HepG2 (cell line): ENCODE measurements around the gene VAMP2. TPM values are rescaled to one million over a fixed set of nuclear protein-coding genes. Genes with fewer than 3 reads are reported as not detected.

Source experiments
- CEBPZ ChIP-seq: IDR thresholded peaks from 2 replicates; pipeline ENCODE4 v1.6.1; 2012; ENCODE audit warnings: low read length, improper control_type of control experiment
- GATAD1 ChIP-seq: IDR thresholded peaks from 2 replicates; pipeline ENCODE4 v1.6.1; 2016; ENCODE audit warnings: missing genetic modification reagents, missing compliant biosample characterization
- GZF1 ChIP-seq: sonication (generic); formaldehyde crosslinking; IDR thresholded peaks from 2 replicates; pipeline ENCODE4 v1.5.1; 2020; ENCODE audit warnings: mild to moderate bottlenecking, missing genetic modification reagents
- HBP1 ChIP-seq: IDR thresholded peaks from 2 replicates; pipeline ENCODE4 v1.6.1; 2016; ENCODE audit warnings: low read depth, control low read depth
- HCFC1 ChIP-seq: fragments of 150-350 bp; IDR thresholded peaks from 2 replicates; pipeline ENCODE4 v1.6.1; 2014; ENCODE audit warnings: low read depth, low read length
- HOXA3 ChIP-seq: sonication (generic); formaldehyde crosslinking; IDR thresholded peaks from 2 replicates; pipeline ENCODE4 v1.5.0; 2020; ENCODE audit warnings: missing genetic modification reagents
- MAFF ChIP-seq: IDR thresholded peaks from 2 replicates; pipeline ENCODE4 v1.6.1; 2011; ENCODE audit warnings: low read depth, low read length, improper control_type of control experiment
- MYC ChIP-seq: sonication (generic); formaldehyde crosslinking; IDR thresholded peaks from 2 replicates; pipeline ENCODE4 v1.9.0; 2021; ENCODE audit warnings: missing genetic modification reagents, borderline replicate concordance
- MYNN ChIP-seq: sonication (generic); formaldehyde crosslinking; IDR thresholded peaks from 2 replicates; pipeline ENCODE4 v1.4.0; 2020; ENCODE audit warnings: mild to moderate bottlenecking, low read depth, missing genetic modification reagents
- PCBP2 ChIP-seq: fragments of 200-400 bp; formaldehyde crosslinking; optimal IDR thresholded peaks from 2 replicates; pipeline ENCODE3; 2018; ENCODE audit warnings: low read length, low read depth; ENCODE audit not compliant: poor library complexity, severe bottlenecking
- PHF8 ChIP-seq: sonication (generic); formaldehyde crosslinking; IDR thresholded peaks from 2 replicates; pipeline ENCODE4 v1.5.0; 2020; ENCODE audit warnings: missing genetic modification reagents
- SNAPC2 ChIP-seq: sonication (generic); formaldehyde crosslinking; IDR thresholded peaks from 2 replicates; pipeline ENCODE4 v1.8.1; 2022; ENCODE audit warnings: mild to moderate bottlenecking, missing genetic modification reagents
- SOX6 ChIP-seq, 2 experiments: fragments of 450-650 bp in 1 of 2; sonication (generic) in 1 of 2; formaldehyde crosslinking in 1 of 2; IDR thresholded peaks; 2 replicates each; pipeline versions ENCODE4 v1.4.0 to v1.6.1; 2017 to 2020; ENCODE audit warnings: antibody characterized with exemption in 1 of 2, mild to moderate bottlenecking in 1 of 2, missing genetic modification reagents in 1 of 2
- THYN1 ChIP-seq: sonication (generic); formaldehyde crosslinking; IDR thresholded peaks from 2 replicates; pipeline ENCODE4 v1.8.1; 2023; ENCODE audit warnings: low read depth, mild to moderate bottlenecking, moderate library complexity, missing genetic modification reagents, borderline replicate concordance
- ZBED4 ChIP-seq: sonication (generic); formaldehyde crosslinking; IDR thresholded peaks from 2 replicates; pipeline ENCODE4 v1.4.0; 2020; ENCODE audit warnings: missing genetic modification reagents, borderline replicate concordance
- ZC3H13 ChIP-seq: sonication (generic); formaldehyde crosslinking; IDR thresholded peaks from 2 replicates; pipeline ENCODE4 v1.8.1; 2023; ENCODE audit warnings: mild to moderate bottlenecking, missing genetic modification reagents, moderate library complexity
- ZEB1 ChIP-seq: IDR thresholded peaks from 2 replicates; pipeline ENCODE4 v1.6.1; 2012; ENCODE audit warnings: mild to moderate bottlenecking, low read depth, inconsistent platforms; ENCODE audit not compliant: insufficient replicate concordance
- ZNF292 ChIP-seq: sonication (generic); formaldehyde crosslinking; IDR thresholded peaks from 2 replicates; pipeline ENCODE4 v1.8.1; 2022; ENCODE audit warnings: mild to moderate bottlenecking, low read depth, missing genetic modification reagents, borderline replicate concordance
- ZNF576 ChIP-seq: sonication (generic); formaldehyde crosslinking; IDR thresholded peaks from 2 replicates; pipeline ENCODE4 v1.4.0; 2020; ENCODE audit warnings: mild to moderate bottlenecking, missing genetic modification reagents
- polyA plus RNA-seq, 8 experiments: library from polyadenylated mRNA; depleted of rRNA in 3 of 8; stranded (reverse) in 7 of 8; unstranded in 1 of 8; fragments of >200 nt; fragmentation: Illumina TruSeq in 4 of 8; extraction: Trizol in 4 of 8; gene quantifications; 2 replicates each; pipeline versions ENCODE4 v1.2.1 to v1.2.3, GENCODE V29; 2011 to 2016; ENCODE audit warnings: low read depth in 4 of 8, missing spikeins in 1 of 8, mixed read lengths in 1 of 8; ENCODE audit not compliant: insufficient read depth in 1 of 8
- total RNA-seq, 5 experiments: library from RNA; depleted of rRNA; stranded (reverse); fragments of >200 nt; fragmentation: Illumina TruSeq; extraction: Trizol; gene quantifications; 2 replicates each; pipeline ENCODE4 v1.2.3, GENCODE V29; 2016; ENCODE audit warnings: low read depth in 1 of 5

The VAMP2 gene
- total and polyA plus RNA-seq, 2 of the 13 experiments (the other 11 are each of a cell fraction or from before 2014, with no cell fraction given): 3.9 to 17.2 TPM

- TF ChIP-seq PCBP2 (peak; percentile 58), SOX6 (IDR thresholded peaks at IDR 0.05) (no peak), SOX6 (CRISPR knock-in tag; IDR thresholded peaks at IDR 0.05) (no peak), ZC3H13 (CRISPR knock-in tag) (no peak), ZNF292 (CRISPR knock-in tag) (no peak), THYN1 (no peak), MYC (peak; percentile 48; the same call in 1 of the 2 replicates), HCFC1 (no peak), ZNF576 (no peak), HBP1 (CRISPR knock-in tag) (peak; percentile 3; the same call in 1 of the 2 replicates), CEBPZ (no peak), HOXA3 (peak; percentile 43; the same call in 1 of the 2 replicates), PHF8 (CRISPR knock-in tag) (peak; percentile 48; the same call in 1 of the 2 replicates), GATAD1 (CRISPR knock-in tag) (0 out of 2 replicates have a peak, but pooled peaks have one; percentile 15), GZF1 (CRISPR knock-in tag) (no peak), MYNN (CRISPR knock-in tag) (no peak), MAFF (no peak), ZBED4 (CRISPR knock-in tag) (0 out of 2 replicates have a peak, but pooled peaks have one; percentile 22), ZEB1 (peak; percentile 56), SNAPC2 (CRISPR knock-in tag) (0 out of 2 replicates have a peak, but pooled peaks have one; percentile 50)
These were observed 42.0 kb downstream of the VAMP2 start (continued) for GRCh38 chr17:8120520-8121406.
